Esophagus squamous epithelium (tissue), 5 donors: Measurements from ENCODE around the gene SVOP. TPM values are rescaled to one million over a fixed set of nuclear protein-coding genes. Genes with fewer than 3 reads are reported as not detected.

Experiments used
- DNase-seq: peaks from one replicate; lab custom pipeline; 2025; lab: John Stamatoyannopoulos, UW
- H3K27ac ChIP-seq, 4 donors: fragments of 200-600 bp; sonication (generic); one replicate each; pipeline ENCODE4 v1.5.1; 2016 to 2019; ENCODE audit warnings: mild to moderate bottlenecking in 1 of 4
- H3K27me3 ChIP-seq, 4 donors: fragments of 200-600 bp; sonication (generic); 1 replicate in 3 of 4; 2 replicates in 1 of 4; pipeline versions ENCODE4 v1.5.1 to v1.6.0; 2017 to 2021; ENCODE audit warnings: antibody characterized with exemption in 1 of 4
- H3K36me3 ChIP-seq, 3 donors: fragments of 200-600 bp; sonication (generic); one replicate each; pipeline ENCODE4 v1.5.1; 2016 to 2019
- H3K4me1 ChIP-seq, 3 donors: fragments of 200-600 bp; sonication (generic); one replicate each; pipeline ENCODE4 v1.5.1; 2017 to 2019
- H3K4me3 ChIP-seq, 4 donors: fragments of 200-600 bp; sonication (generic); 1 replicate in 3 of 4; 2 replicates in 1 of 4; pipeline ENCODE4 v1.5.1; 2016 to 2019; ENCODE audit warnings: mild to moderate bottlenecking in 2 of 4, moderate library complexity in 1 of 4
- H3K9me3 ChIP-seq, 3 donors: fragments of 200-600 bp; sonication (generic); one replicate each; pipeline ENCODE4 v1.5.1; 2016 to 2019
- CTCF ChIP-seq, 6 experiments: fragments of 450-650 bp in 4 of 6; fragments of 200-600 bp in 2 of 6; sonication (generic) in 2 of 6; IDR thresholded peaks; one replicate each; pipeline ENCODE4 v1.5.1; 2016 to 2019; ENCODE audit warnings: antibody characterized with exemption in 6 of 6, mild to moderate bottlenecking in 4 of 6, moderate library complexity in 4 of 6
- POLR2A ChIP-seq, 4 donors: fragments of 450-650 bp; IDR thresholded peaks; one replicate each; pipeline ENCODE4 v1.6.1; 2017; ENCODE audit warnings: antibody characterized with exemption in 4 of 4, mild to moderate bottlenecking in 4 of 4, moderate library complexity in 3 of 4
- WGBS, 2 donors: methylation state at CpG; one replicate each; pipeline ENCODE4 v1.1.5; 2018; 5-methylcytosine and 5-hydroxymethylcytosine counted together
- intact Hi-C: fragments of 100-400 bp; cut with DNase I; formaldehyde crosslinking; loops from one replicate; pipeline ENCODE4 v1.15.0; 2022
- total RNA-seq, 4 donors: library from RNA; depleted of rRNA; stranded (reverse); fragments of >200 nt; gene quantifications; one replicate each; pipeline ENCODE4 v1.1.0, GENCODE V29; 2016
- donor health status: DM: yes; HTN: yes; CAD: no.

Gene SVOP
- total RNA-seq, 4 donors from 2014 or later, result not detected

GRCh38 chr12:109047081-109047805 is 26.4 kb upstream of the SVOP start:
- H3K4me3 ChIP-seq, result no peak overlapping the region
- peaks cover 0 to 5% (median 0%) of the 10 kb centered on the region in 3 donors for H3K4me1 ChIP-seq

GRCh38 chr12:109044241-109044640 is 23.4 kb upstream of the SVOP start:
- no peaks in the 10 kb centered on the region for H3K9me3 ChIP-seq
- H3K36me3 ChIP-seq, result no peaks in the 10 kb centered on the region
- no peak overlapping the region for H3K4me3 ChIP-seq
- H3K27me3 ChIP-seq, result peaks cover 0 to 16% (median 0%) of the 10 kb centered on the region in 4 donors
- H3K4me1 ChIP-seq, result no peaks in the 10 kb centered on the region
- WGBS, 2 donors, result 73 to 82% methylated on average over 5 of the region's 5 CpGs
- intact Hi-C loops, result no loop called here
- DNase-seq, result no peak
- no peak for TF ChIP-seq POLR2A (IDR thresholded peaks at IDR 0.05)
- TF ChIP-seq CTCF (IDR thresholded peaks at IDR 0.05), result no peak
- no peak overlapping the region for H3K27ac ChIP-seq

More at GRCh38 chr12:109047081-109047805, 26.4 kb upstream of the SVOP start:
- H3K36me3 ChIP-seq, result no peaks in the 10 kb centered on the region
- no peak for TF ChIP-seq CTCF (IDR thresholded peaks at IDR 0.05)
- H3K27me3 ChIP-seq, result peaks cover 0 to 13% (median 0%) of the 10 kb centered on the region in 4 donors
- 59% methylated on average over 8 of the region's 8 CpGs for WGBS, 2 donors
- no peak for DNase-seq
- intact Hi-C loops, result no loop called here
- H3K27ac ChIP-seq, result no peak overlapping the region
- no peaks in the 10 kb centered on the region for H3K9me3 ChIP-seq

- intact Hi-C loops, result no loop called here
These were observed 16.1 kb upstream of the SVOP start for GRCh38 chr12:109036975-109037374.

DNA sequence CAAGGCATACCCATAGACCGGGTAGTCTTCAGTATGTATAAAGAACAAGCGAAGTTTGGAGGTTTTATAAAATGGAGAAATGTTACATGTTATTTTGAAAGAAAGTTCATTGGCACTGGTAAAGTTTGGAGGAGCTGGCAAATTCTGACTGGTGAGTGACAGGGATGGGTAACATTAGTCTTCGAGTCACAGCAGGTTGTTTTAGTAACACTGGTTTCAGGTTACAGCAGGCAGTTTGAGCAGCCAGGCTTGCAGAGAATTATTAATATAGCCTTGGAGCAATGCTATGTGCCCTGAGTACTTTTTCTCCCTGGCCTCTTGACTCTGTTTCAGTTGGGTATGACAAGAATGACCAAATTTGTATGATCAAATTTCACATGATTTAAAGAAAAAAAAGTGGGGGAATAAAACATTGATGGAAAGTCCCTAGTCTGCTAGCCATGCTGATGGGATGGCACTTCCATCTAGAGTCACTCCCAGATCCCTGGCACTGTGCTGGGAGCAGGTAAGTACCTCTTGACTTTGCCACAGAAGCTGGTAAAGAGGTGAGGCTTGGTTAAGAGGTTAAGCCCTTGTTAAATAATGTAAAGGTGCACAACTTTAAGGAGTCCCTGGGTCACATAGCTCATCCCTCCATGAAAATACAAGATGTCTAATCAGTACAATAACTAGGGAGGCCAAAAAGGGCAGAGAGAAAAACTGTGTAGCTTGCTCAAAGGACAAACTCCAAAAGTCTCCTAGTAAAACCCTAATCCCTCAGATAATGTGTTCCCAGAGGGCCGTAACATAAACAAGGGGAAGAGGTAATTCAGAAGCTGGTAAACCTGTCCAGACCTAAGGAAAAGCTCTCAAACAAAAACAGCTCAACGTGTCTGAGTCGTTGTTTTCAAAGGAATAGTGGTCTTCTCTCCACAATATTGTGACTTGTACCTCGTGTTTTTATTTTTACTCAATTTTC is 12.7 kb upstream of the SVOP start:
- 49 to 58% methylated on average over 7 of the region's 7 CpGs for WGBS, 2 donors
- no peak for DNase-seq
- intact Hi-C loops, result no loop called here

More at GRCh38 chr12:109036975-109037374, 16.1 kb upstream of the SVOP start:
- WGBS, 2 donors, result 79 to 88% methylated on average over 1 of the region's 1 CpG
- Histone ChIP-seq H3K36me3 (no peaks in the 10 kb centered on the region), H3K9me3 (no peaks in the 10 kb centered on the region), H3K27me3 (peaks cover 0 to under 1% (median 0%) of the 10 kb centered on the region in 4 donors), H3K4me1 (no peaks in the 10 kb centered on the region), H3K27ac (no peak overlapping the region), H3K4me3 (no peak overlapping the region)
- no peak for TF ChIP-seq CTCF (IDR thresholded peaks at IDR 0.05)
- TF ChIP-seq POLR2A (IDR thresholded peaks at IDR 0.05), result no peak
- DNase-seq, result no peak

More for the DNA sequence above, 12.7 kb upstream of the SVOP start:
- Histone ChIP-seq H3K27ac (no peak overlapping the region), H3K4me1 (no peaks in the 10 kb centered on the region), H3K27me3 (peaks cover 0 to 12% (median 0%) of the 10 kb centered on the region in 4 donors), H3K9me3 (no peaks in the 10 kb centered on the region), H3K4me3 (no peak overlapping the region), H3K36me3 (no peaks in the 10 kb centered on the region)
- TF ChIP-seq POLR2A (IDR thresholded peaks at IDR 0.05), result no peak
- TF ChIP-seq CTCF (IDR thresholded peaks at IDR 0.05), result no peak
